Effector memory CD8-positive, alpha-beta T cell (primary cell): ENCODE measurements around the gene CDC27.

ENCODE experiments used
- ATAC-seq: fragments of 150-1000 bp; cut with Tn5 transposase; replicated peaks from 2 replicates; pipeline ENCODE4 v1.10.0; 2021; ENCODE audit warnings: mild to moderate bottlenecking, moderate library complexity
- DNase-seq, 3 experiments: peaks; one replicate each; pipeline ENCODE4 v3.0.0; 2021
- H3K27ac Mint-ChIP-seq, 2 donors: one replicate each; pipeline ENCODE4 v1.8.0; 2022; ENCODE audit warnings: mild to moderate bottlenecking in 2 of 2, mixed read lengths in 2 of 2, moderate library complexity in 2 of 2
- H3K27me3 Mint-ChIP-seq, 2 donors: one replicate each; pipeline ENCODE4 v1.8.0; 2022; ENCODE audit warnings: mixed read lengths in 2 of 2
- H3K36me3 Mint-ChIP-seq: one replicate; pipeline ENCODE4 v1.8.0; 2022; ENCODE audit warnings: mild to moderate bottlenecking, moderate library complexity, mixed read lengths; ENCODE audit not compliant: insufficient read depth
- H3K4me1 Mint-ChIP-seq, 2 donors: one replicate each; pipeline ENCODE4 v1.8.0; 2022; ENCODE audit warnings: low read depth in 2 of 2, mixed read lengths in 2 of 2
- H3K4me3 Mint-ChIP-seq, 2 donors: one replicate each; pipeline ENCODE4 v1.8.0; 2022; ENCODE audit warnings: mild to moderate bottlenecking in 2 of 2, mixed read lengths in 2 of 2, moderate library complexity in 2 of 2
- H3K9me3 Mint-ChIP-seq, 2 donors: one replicate each; pipeline ENCODE4 v1.8.0; 2022; ENCODE audit warnings: mixed read lengths in 2 of 2
- total RNA-seq, 9 experiments: gene quantifications; one replicate each; lab custom pipeline; 2026; lab: John Stamatoyannopoulos, UW

CDC27 gene, protein sequence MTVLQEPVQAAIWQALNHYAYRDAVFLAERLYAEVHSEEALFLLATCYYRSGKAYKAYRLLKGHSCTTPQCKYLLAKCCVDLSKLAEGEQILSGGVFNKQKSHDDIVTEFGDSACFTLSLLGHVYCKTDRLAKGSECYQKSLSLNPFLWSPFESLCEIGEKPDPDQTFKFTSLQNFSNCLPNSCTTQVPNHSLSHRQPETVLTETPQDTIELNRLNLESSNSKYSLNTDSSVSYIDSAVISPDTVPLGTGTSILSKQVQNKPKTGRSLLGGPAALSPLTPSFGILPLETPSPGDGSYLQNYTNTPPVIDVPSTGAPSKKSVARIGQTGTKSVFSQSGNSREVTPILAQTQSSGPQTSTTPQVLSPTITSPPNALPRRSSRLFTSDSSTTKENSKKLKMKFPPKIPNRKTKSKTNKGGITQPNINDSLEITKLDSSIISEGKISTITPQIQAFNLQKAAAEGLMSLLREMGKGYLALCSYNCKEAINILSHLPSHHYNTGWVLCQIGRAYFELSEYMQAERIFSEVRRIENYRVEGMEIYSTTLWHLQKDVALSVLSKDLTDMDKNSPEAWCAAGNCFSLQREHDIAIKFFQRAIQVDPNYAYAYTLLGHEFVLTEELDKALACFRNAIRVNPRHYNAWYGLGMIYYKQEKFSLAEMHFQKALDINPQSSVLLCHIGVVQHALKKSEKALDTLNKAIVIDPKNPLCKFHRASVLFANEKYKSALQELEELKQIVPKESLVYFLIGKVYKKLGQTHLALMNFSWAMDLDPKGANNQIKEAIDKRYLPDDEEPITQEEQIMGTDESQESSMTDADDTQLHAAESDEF
- total RNA-seq = 57.8 to 127 (median 115) reads per million in 9 experiments

DNA sequence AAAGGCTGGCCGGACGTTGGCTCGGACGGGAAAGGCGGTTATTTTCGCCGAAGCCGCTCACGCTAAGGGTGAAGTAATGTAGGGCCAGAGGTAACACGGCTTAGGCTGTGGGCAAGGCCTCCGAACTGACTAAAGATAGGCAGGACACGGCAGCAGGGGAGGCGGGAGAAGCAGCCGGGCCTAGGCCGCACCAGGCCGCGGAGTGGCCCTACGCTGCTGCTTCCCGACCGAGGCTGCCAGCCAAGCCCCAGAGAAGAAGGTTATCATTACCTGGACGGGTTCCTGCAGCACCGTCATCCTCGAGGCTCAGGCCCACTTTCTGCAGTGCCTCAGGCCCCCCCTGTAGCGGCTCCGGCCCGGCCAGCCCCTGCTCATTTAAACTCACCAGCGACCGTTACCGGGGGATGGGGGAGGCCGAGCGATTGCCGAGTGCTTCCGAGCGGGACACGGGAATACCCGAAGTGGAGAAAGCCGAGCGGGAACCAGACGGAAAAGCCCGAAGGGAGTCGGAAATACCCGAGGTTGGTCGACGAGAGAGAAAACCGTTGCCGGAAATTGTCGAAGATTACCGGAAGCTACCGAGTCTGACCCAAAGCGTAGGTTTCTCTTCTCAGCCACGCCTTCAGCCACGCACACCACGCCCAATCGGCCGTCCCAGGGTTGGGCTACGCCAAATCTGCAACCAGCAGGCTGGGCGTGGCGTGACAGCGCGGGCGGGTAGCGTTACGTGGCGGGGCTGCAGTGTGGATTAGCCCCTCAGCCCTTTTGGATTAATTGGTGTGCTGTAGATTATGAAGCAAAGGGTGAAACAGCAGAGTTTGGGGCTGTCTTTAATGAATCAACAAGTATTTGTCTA lies at the start of gene CDC27:
Gene CDC27 (minus strand): TSS at position 420 of the 856 bp plus-strand sequence. CDS start 123 bp downstream, at position 297.
- peaks cover 16% of the 10 kb centered on the region for H3K36me3 Mint-ChIP-seq
- no peaks in the 10 kb centered on the region for H3K27me3 Mint-ChIP-seq
- no peaks in the 10 kb centered on the region for H3K9me3 Mint-ChIP-seq
- H3K27ac Mint-ChIP-seq = peak within 1 kb of the TSS; percentile 96 to 98
- DNase-seq = peak; percentile 100
- peak within 1 kb of the TSS; percentile 95 to 96 for H3K4me3 Mint-ChIP-seq
- peaks cover 37 to 47% of the 10 kb centered on the region in 2 donors for H3K4me1 Mint-ChIP-seq
- ATAC-seq = peak; percentile 91

DNA sequence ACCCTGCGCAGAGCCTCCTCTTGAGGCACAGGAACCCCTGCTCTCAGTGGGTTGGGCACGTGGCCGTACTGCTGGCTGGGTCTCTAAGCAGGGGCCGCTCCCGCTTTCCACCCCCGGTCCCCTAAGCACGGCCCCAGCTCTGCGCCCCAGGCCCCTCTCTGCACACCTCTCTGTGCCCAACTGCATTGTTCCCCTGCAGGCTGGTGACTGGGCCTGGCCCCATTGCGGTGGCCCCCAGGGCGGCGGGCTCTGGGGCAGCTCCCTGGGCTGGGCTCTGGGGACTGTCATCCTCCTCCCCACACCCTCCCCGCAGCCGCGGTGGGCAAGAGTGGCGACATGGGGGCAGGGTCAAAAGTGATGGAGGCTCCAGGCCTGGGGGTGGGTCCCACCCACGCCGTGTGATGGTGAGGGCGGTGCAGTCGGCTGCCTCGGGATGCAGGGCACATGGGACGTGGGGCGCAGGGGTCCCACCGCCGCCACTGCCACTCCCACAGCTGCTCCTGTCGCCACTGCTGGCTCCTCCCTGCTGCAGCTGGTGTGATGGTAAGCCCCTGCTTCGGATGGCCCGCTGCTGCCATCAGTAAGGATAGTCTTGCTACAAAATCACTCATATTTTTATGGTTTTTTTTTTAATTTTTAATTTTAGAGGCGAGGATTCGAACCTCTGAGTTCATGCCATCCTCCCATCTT lies 49.4 kb upstream of the CDC27 start:
- no peaks in the 10 kb centered on the region for H3K9me3 Mint-ChIP-seq
- ATAC-seq (no peak), DNase-seq (no peak)
- peaks cover 10 to 11% of the 10 kb centered on the region in 2 donors for H3K4me1 Mint-ChIP-seq
- H3K27ac Mint-ChIP-seq = no peak overlapping the region
- H3K27me3 Mint-ChIP-seq = no peaks in the 10 kb centered on the region
- peaks cover 4% of the 10 kb centered on the region for H3K36me3 Mint-ChIP-seq
- no peak overlapping the region for H3K4me3 Mint-ChIP-seq

DNA sequence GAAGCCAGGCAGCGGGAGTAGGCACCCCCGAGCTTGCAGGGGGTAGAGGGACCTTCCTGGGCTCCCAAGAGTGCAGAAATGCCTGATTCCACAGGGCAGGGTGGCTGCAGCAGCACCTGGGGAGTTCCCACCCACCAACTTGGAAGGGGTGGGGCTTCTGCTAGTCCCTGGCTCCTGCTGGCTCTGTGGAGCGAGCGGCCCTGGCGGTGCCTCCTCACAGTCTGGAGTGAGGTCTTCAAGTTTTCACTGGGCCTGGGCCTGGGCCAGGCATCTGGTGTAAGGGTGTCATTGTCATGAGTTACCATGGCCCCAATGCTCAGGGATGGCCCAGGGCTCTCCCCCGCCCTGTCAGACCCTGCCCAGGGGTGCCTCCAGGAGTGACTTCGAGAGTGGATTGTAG lies 48.7 kb upstream of the CDC27 start:
- Mint-ChIP-seq H3K27me3 (no peaks in the 10 kb centered on the region), H3K27ac (no peak overlapping the region), H3K4me3 (no peak overlapping the region), H3K4me1 (peaks cover 10 to 11% of the 10 kb centered on the region in 2 donors), H3K36me3 (no peaks in the 10 kb centered on the region), H3K9me3 (no peaks in the 10 kb centered on the region)
- ATAC-seq (no peak), DNase-seq (no peak)

DNA sequence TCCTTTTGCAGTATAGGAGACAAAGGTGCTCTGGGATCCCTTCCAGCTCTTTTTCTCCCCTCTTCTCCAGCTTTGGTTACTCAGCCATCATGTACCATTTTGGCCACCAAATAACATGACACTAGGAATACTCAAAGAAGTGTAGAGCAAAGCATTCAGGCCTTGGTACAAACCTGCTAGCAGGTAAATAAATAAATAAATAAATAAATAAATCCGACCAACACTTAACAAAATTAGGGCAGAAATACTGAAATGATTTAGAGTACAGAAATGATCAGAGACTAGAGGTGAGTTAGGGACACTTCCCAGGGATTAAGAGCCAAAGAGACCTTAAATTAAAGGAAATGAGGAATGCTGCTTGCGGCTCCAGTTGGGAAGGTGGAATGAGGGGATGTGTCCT lies 46.8 kb upstream of the CDC27 start:
- Mint-ChIP-seq H3K4me3 (no peak overlapping the region), H3K9me3 (no peaks in the 10 kb centered on the region), H3K36me3 (no peaks in the 10 kb centered on the region), H3K27me3 (no peaks in the 10 kb centered on the region), H3K4me1 (peaks cover 10 to 13% of the 10 kb centered on the region in 2 donors), H3K27ac (no peak overlapping the region)
- DNase-seq (no peak), ATAC-seq (no peak)

DNA sequence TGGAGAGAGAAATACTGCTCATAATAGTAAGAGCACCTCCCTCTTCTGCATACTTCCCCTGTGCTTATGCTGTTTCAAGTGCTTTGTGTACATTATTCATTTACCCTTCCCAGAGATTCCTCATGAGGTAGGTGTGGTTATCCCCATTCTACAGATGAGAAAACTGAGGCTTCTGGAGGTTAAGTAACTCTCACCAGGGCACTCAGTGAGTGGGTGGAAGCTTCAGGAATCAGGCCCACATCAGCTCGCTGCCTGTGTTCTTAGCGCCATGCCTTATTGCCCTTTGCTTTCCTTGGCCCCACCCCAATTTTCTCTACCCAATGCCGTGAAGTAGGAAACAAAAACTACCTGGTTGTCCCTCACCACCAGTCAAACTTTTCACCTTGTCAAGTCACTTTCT lies 46.4 kb upstream of the CDC27 start:
- Mint-ChIP-seq H3K4me1 (peaks cover 9 to 11% of the 10 kb centered on the region in 2 donors), H3K27ac (no peak overlapping the region), H3K9me3 (no peaks in the 10 kb centered on the region), H3K27me3 (no peaks in the 10 kb centered on the region), H3K36me3 (no peaks in the 10 kb centered on the region), H3K4me3 (no peak overlapping the region)
- ATAC-seq = no peak
- no peak for DNase-seq

DNA sequence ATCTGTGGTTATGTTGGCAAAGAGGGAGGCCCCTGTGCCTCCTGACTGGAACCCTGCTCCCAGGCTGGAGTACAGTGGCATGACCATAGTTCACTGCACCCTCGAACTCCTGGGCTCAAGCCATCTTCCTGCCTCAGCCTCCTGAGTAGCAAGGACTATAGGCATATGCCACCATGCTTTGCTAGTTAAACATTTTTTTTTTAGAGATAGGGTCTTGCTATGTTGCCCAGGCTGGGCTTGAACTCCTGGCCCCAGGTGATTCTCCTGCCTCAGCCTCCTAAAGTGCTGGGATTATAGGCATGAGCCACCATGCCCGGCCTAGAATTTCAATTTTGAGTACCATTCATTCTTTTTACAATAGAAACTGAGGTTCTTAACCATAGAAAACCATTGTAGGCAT lies 43.4 kb upstream of the CDC27 start:
- Mint-ChIP-seq H3K4me3 (no peak overlapping the region), H3K27me3 (no peaks in the 10 kb centered on the region), H3K4me1 (peaks cover 10 to 12% of the 10 kb centered on the region in 2 donors), H3K36me3 (no peaks in the 10 kb centered on the region), H3K9me3 (no peaks in the 10 kb centered on the region), H3K27ac (no peak overlapping the region)
- ATAC-seq (no peak), DNase-seq (no peak)

DNA sequence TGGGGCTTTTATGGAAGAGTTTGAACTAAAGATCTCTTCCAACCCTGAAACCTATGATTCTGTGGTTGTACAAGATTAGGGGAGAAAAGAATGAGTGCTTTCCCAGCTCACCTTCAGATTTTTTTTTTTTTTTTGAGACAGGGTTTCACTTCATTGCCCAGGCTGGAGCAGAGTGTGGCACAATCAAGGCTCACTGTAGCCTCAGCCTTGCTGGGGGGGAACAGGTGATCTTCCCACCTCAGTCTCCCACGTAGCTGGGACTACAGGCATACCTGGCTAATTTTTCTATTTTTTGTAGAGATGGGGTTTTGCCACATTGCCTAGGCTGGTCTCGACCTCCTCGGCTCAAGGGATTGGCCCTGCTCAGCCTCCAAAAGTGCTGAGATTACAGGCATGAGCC lies 42.8 kb upstream of the CDC27 start:
- H3K27ac Mint-ChIP-seq = no peak overlapping the region
- H3K36me3 Mint-ChIP-seq = no peaks in the 10 kb centered on the region
- H3K4me1 Mint-ChIP-seq = peaks cover 10 to 12% of the 10 kb centered on the region in 2 donors
- no peaks in the 10 kb centered on the region for H3K9me3 Mint-ChIP-seq
- DNase-seq (no peak), ATAC-seq (no peak)
- H3K4me3 Mint-ChIP-seq = no peak overlapping the region
- H3K27me3 Mint-ChIP-seq = no peaks in the 10 kb centered on the region

DNA sequence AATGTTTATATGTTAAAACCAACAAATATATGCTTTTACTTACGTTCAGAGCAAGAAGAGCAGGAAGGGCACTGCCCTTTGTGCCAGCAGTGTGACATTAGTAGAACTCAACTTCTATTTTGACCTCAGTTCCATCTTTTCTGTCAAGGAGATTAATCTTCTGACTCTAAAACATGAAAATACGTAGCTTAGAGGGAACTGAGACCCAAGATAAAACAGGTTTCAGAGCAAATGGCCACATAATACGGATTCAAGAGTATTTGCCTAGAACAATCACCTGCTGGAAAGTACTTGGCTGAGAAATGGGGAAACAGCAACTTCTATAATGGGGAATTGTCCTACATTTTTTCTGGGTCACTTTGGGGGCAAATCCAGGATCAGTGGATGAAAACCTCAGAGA lies 42.2 kb upstream of the CDC27 start:
- Mint-ChIP-seq H3K4me3 (no peak overlapping the region), H3K27ac (no peak overlapping the region), H3K36me3 (no peaks in the 10 kb centered on the region), H3K4me1 (peaks cover 10 to 12% of the 10 kb centered on the region in 2 donors), H3K27me3 (no peaks in the 10 kb centered on the region), H3K9me3 (no peaks in the 10 kb centered on the region)
- DNase-seq (no peak), ATAC-seq (no peak)

DNA sequence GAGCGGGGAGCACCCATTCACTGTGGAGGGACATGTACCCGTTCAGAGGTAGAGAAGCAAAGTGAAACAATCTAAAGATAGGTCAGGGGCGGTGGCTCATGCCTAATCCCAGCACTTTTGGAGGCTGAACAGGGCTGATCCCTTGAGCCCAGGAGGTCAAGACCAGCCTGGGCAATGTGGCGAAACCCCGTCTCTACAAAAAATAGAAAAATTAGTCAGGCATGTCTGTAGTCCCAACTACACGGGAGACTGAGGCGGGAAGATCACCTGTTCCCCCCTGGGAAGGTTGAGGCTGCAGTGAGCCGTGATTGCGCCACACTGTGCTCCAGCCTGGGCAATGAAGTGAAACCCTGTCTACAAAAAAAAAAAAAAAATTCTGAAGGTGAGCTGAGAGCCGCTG lies 41.8 kb upstream of the CDC27 start:
- ATAC-seq (no peak), DNase-seq (no peak)
- Mint-ChIP-seq H3K27ac (no peak overlapping the region), H3K4me3 (no peak overlapping the region), H3K4me1 (peaks cover 10 to 12% of the 10 kb centered on the region in 2 donors), H3K9me3 (no peaks in the 10 kb centered on the region), H3K27me3 (no peaks in the 10 kb centered on the region), H3K36me3 (no peaks in the 10 kb centered on the region)

DNA sequence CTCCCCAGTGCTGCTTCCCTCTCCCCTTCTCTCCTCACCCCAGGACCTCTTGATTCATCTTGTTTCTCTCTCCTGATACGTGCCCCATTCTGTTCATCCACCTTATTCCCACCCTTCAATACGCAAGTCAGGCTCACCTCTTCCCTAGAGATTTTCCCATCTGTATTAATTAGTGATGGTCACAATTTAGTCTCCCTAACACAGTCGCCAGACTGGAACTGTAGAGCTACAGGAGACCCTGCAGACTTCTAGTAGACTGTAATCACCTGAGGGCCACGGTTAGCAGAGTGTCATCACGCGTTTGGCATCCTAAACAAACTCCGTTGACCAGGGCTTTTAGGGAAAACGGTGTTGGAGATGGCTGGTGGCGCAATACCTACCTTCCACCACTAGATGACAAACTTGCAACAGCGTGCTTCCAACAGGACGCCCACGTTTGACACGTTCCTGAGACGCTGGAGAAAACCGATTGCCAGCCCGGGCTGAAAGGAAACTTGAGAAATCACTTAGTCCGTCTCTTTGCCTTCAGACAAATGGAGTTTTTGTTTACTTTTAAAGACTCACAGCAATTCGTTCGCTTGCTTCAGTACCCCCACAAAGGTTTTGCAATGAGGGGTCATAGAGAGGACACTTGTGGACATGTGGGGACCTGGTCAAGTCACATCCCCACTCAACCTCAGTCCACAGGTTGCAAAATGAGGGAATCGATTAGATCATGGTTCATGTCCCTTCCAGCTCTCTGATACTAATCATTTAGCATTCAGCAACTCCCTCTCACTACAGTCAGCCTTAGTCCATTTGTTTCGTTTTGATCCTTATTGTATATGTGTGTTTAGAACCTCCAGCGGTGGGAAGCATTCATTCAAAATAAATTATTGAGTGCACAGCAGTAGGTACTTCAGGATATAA lies 40.7 kb upstream of the CDC27 start:
- Mint-ChIP-seq H3K36me3 (no peaks in the 10 kb centered on the region), H3K27ac (peak overlapping the region in 1 of 2 donors; percentile 71)
- DNase-seq = peak; percentile 44 to 60 (median 53)

DNA sequence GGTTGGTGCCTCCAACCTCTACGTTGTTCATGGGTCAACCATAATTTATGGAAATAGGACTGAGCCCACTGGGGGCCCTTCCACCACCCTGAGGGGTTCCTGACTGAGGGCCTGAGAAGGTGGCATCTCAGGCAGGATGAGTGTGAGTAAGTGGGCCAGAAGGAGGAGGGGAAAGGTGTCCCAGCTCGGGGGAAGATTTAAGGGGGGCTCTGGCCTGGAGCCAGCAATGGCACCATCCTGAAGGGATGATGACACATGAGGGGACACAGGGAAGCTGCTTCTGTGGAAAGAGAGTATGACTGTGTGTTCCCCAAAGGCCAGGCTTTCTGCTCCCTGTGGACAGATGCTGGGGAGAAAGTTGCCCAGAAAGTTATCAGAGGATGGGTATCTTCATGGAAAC lies 38.8 kb upstream of the CDC27 start:
- peaks cover 10 to 12% of the 10 kb centered on the region in 2 donors for H3K4me1 Mint-ChIP-seq
- H3K4me3 Mint-ChIP-seq = no peak overlapping the region
- ATAC-seq = no peak
- no peaks in the 10 kb centered on the region for H3K36me3 Mint-ChIP-seq
- H3K27me3 Mint-ChIP-seq = no peaks in the 10 kb centered on the region
- H3K27ac Mint-ChIP-seq = no peak overlapping the region
- no peak for DNase-seq
- H3K9me3 Mint-ChIP-seq = no peaks in the 10 kb centered on the region

More for the DNA sequence above, 40.7 kb upstream of the CDC27 start:
- H3K4me3 Mint-ChIP-seq = peak overlapping the region; percentile 45 to 48
- peak; percentile 88 for ATAC-seq
- H3K4me1 Mint-ChIP-seq = peaks cover 10 to 12% of the 10 kb centered on the region in 2 donors
- H3K9me3 Mint-ChIP-seq = no peaks in the 10 kb centered on the region
- no peaks in the 10 kb centered on the region for H3K27me3 Mint-ChIP-seq
